Fibroblast of the conjunctiva (primary cell): ENCODE results near the gene UNC45B.
"Not testable (repeated sequence)": the region's sequence is repeated elsewhere in the genome, so short reads cannot be mapped to it uniquely, and the experiment has no call there.

ENCODE experiments used
- DNase-seq: peaks from one replicate; pipeline ENCODE4 v3.0.0-alpha.2; 2010; ENCODE audit warnings: low read depth

The UNC45B gene

GRCh38 chr17:35218915-35219314 is 71.3 kb downstream of the UNC45B start:
- DNase-seq, result no peak

DNA sequence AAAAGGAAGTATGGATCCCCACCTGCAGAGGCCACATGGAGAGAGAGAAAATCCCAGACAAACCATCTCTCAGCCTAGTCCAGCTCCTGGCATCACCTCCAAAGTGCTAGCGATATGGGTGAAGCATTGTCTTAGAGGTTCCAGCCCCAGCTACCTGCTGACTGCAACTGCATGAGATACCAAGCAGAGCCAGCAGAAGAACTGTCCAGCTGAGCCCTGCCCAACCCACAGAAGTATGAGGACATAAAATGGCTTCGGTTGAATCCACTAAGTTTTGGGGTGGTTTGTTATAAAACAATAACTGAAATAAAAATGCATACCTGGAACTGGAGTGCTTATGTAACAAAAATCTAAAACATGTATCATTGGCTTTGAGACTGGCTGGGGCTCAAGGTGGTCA is 74.8 kb downstream of the UNC45B start:
- no peak for DNase-seq

- DNase-seq, result no peak
Observed at GRCh38 chr17:35224436-35224835, 76.8 kb downstream of the UNC45B start.

GRCh38 chr17:35227546-35227945 is 79.9 kb downstream of the UNC45B start:
- no peak for DNase-seq

DNA sequence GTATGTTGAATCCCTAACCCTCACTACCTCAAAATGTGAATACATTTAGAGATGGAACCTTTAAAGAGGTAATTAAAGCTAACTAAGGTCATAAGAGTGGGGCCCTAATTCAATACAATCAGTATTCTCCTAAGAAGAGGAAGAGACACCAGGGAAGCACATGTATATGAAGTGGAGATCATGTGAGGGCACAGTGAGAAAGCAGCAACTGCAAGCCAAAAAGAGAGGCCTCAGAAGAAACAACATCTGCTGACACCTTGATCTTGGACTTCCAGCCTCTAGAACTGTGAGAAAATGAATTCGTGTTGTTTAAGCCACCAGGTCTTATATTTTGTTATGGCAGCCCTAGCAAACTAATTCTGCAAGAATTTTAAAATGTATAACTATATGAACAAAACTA is 82.0 kb downstream of the UNC45B start:
- DNase-seq, result no peak

- not testable (repeated sequence) for DNase-seq
Observed at GRCh38 chr17:35234315-35234714, 86.7 kb downstream of the UNC45B start.

DNA sequence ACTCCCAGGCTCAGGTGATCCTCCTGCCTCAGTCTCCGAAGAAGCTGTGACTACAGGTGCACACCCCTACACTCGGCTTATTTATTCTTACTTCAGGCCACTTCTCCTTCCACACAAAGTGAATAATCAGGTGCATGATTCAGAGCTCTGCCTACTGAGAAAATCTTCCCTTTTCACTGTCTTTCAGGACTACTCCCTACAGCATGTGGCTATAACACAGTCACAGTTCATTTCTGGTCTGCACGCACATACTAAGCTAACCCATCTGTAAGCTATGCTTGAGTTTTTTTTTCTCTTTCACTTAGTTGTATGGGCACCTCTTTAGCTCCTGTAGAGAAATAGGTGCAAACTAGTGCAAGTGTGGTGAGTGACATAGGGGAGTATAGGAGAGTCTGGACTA is 87.7 kb downstream of the UNC45B start:
- no peak for DNase-seq

DNA sequence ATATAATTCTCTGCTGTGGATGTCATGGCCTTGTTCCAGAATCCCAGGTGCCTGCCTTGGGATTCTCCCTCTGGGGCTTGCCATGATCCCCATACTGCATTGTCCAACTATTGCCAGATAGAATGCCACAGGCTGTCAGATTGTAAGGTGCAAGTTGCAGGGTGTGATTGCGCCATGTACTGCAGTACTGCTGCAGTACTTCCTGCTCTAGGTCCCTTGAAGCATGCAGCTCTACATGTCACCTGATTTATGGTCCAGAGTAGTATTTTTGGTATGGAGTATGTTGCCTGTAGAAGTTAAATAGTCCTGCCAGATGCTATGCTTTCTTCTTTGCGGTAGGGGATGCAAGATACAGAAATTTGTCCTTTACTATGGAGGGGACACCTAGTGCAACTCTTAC is 88.3 kb downstream of the UNC45B start:
- no peak for DNase-seq

- DNase-seq, result no peak
Observed at GRCh38 chr17:35236821-35237220, 89.2 kb downstream of the UNC45B start.

DNA sequence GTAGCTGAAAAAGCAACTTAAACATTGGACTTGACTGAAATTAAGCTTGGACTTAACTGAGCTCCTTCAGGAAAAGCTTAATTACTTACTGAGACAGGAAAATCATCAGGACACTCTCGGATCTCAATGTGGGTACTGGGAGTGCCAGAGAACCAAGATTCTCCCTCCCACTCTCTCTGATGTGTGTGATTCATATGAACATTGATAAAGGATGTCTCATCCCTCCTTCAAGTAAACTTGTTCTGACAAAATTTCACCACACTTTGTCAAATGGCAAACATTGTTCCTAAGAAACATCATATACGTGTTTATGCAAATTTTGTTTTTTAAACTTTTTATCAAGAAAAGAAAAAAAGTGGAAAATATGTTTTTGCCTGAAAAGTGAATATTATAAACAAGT is 91.2 kb downstream of the UNC45B start:
- no peak for DNase-seq
